ENCODE results near the gene CFAP73. TPM values are rescaled to one million over a fixed set of nuclear protein-coding genes. Genes with fewer than 3 reads are reported as not detected.
A peak's percentile ranks its signal among the peaks of the same experiment; 100 is the strongest.
"Not testable (repeated sequence)": the region's sequence is repeated elsewhere in the genome, so short reads cannot be mapped to it uniquely, and the experiment has no call there.

Gene CFAP73
- total RNA-seq, 1 experiment from 2014 or later: not detected

DNA sequence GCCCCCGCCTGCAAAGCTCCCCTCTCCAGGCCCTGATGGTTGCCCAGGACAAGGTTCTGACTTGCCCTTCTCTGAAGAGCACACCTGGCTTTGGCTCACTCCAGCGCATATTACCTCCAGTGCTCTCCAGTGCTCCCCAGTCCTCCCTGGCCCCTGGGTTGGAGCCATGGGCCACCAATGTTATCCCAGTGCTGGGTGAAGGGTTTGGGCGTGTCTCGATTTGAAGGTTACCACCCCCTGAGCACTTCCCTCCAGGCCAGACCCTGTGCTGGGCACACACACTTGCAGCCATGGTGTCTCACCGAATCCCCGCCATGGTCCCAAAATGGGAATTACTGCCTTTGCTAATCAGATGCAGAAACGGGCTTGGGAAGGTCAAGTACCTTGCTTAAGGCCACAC is 47.1 kb downstream of the CFAP73 start:
- in situ Hi-C loops (cut with HindIII; ENCODE audit: low pct_unique_long_range_greater_than_20kb, low sequenced_read_pairs): no loop called here
- no peak for DNase-seq (ENCODE audit: low read depth, low spot score)

DNA sequence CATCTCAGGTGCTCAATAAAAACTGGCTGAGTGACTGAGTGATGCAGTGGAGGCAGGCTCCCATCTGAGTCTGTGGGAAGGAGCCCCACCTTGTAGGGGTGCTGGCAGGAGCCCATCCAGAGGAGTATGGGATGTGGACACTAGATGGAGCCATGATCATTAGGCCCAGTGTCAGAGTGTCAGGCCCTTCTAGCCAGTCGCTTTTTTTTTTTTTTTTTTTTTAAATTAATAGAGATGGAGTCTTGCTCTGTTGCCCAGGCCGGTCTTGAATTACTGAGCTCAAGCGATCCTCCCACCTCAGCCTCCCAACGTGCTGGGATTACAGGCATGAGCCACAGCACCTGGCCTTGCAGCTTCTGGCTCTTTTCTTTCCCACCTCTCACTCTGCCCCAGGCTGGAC is 47.5 kb downstream of the CFAP73 start:
- in situ Hi-C loops (cut with HindIII; ENCODE audit: low pct_unique_long_range_greater_than_20kb, low sequenced_read_pairs): no loop called here
- peak; percentile 90 for DNase-seq (ENCODE audit: low read depth, low spot score)

DNA sequence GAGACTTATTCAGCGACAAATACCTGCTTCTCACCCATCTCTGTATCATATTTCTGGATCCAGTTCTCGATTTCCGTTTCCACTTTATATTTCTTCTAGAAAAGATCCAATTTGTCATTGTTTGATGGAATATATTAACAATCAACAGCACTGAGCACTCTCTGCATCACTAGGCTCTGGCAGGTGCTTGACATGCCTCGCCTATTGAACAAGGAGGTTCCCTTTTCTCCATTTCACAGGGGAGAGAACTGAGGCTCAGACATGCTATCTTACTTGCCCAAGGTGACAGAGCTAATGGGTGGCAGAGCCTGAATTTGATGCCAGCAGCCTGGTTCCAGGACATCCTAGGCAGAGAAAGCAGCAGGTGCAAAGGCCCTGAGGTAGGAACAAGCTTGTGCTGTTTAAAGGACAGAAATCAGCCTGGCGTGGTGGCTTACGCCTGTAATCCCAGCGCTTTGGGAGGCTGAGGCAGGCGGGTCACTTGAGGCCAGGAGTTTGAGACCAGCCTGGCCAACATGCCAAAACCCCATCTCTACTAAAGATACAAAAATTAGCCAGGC is 48.1 kb downstream of the CFAP73 start:
- no peak for DNase-seq (ENCODE audit: low read depth, low spot score)
- in situ Hi-C loops (cut with HindIII; ENCODE audit: low pct_unique_long_range_greater_than_20kb, low sequenced_read_pairs): no loop called here

DNA sequence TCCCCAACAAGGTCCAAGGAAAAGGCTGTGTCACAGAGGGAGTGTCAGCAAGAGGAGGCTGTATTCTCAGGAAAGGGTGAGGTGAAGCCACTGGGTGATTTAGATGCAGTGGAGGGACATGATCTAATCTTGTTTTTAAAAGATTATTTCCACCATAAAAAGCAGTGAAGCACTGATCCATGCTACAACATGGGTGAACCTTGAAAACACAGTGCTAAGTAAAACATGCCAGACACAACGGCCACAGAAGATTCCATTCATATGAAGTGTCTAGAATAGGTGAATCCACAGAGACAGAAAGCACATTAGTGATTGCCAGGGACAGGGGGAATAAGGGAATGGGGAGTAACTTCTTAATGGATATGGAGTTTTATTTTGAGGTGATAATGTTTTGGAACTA is 48.8 kb downstream of the CFAP73 start:
- DNase-seq (ENCODE audit: low read depth, low spot score): no peak
- in situ Hi-C loops (cut with HindIII; ENCODE audit: low pct_unique_long_range_greater_than_20kb, low sequenced_read_pairs): no loop called here

DNA sequence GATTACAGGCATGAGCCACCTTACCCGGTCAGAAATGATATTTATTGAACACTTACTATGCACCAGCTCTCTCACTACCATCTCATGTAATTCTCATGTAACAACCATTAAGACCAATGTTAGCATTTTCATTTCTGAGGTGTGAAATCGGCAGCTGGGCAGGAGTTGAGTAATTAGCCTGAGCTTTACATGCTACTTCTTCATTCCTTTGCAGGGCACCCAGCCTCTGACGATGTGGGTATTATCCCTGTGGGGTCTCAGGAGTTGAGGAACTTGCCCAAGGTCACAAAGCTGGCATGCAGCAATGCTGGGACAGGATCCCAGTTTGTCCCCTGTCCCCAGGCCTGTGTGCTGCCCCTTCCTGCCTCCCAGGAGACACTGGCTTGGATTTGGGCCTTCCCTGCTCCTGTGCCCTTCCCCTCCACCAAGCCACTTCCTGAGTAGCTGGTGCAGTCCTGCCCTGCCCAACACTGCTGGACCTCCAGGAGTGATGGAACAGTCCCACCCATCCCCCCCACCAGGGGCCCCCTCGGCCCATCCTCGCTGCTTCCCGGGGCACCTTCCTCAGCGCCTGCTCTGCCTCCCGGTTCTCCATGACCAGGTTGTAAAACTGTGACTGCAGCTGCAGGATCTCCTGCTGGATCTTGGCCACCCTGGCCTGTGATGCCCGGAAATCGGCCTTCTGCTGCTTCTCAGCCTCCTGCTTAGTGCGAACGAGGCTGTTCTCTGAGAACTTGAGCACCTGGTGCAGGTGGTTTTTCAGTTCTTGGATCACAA is 50.7 kb downstream of the CFAP73 start:
- in situ Hi-C loops (cut with HindIII; ENCODE audit: low pct_unique_long_range_greater_than_20kb, low sequenced_read_pairs): no loop called here
- no peak for DNase-seq (ENCODE audit: low read depth, low spot score)

DNA sequence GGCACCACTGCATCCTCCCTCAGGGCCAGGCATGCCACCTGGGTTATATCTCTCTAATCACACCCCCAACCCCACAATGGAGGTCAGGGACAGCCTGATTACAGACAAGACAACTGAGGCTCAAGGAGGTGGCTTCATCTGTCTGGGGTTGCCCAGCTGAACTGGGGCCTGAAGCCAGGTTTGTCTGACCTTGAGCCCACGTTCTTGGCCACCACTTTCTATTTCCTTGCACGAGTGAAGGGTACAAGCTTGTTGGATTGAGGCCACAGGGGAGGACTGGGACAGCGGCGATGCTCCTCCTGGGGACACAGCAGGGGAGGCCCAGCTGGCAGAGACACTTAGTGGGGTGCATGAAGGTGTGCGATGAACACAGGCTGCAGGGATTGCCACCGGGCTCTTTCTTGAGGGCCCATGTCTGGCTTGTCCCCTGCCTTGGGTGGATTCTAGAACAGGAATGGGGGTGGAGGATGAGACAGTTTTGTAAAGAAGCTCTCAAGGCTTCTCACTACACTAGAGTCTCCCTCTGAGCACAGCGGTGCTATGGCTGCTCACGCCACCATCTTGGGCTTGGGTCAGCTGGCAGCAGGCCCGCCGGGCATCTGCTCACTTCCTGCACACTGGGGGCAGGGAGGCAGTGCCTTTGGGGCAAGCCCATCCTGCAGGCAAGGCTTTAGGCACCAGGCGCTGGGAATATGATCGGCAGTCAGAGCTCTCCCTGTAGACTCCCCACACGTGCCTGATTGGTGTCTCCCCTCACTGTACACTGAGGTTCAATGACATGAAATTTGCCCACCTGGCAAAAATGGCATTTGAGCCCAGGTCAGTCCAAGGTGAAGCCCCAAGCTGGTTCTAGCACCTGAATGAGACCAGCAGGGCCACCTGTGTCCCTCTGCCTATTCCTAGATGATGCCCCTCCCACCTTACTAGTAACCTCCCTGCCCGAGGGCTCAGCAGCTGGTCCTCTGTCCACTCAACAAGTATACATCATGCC is 52.0 kb downstream of the CFAP73 start:
- in situ Hi-C loops (cut with HindIII; ENCODE audit: low pct_unique_long_range_greater_than_20kb, low sequenced_read_pairs): no loop called here
- DNase-seq (ENCODE audit: low read depth, low spot score): no peak

DNA sequence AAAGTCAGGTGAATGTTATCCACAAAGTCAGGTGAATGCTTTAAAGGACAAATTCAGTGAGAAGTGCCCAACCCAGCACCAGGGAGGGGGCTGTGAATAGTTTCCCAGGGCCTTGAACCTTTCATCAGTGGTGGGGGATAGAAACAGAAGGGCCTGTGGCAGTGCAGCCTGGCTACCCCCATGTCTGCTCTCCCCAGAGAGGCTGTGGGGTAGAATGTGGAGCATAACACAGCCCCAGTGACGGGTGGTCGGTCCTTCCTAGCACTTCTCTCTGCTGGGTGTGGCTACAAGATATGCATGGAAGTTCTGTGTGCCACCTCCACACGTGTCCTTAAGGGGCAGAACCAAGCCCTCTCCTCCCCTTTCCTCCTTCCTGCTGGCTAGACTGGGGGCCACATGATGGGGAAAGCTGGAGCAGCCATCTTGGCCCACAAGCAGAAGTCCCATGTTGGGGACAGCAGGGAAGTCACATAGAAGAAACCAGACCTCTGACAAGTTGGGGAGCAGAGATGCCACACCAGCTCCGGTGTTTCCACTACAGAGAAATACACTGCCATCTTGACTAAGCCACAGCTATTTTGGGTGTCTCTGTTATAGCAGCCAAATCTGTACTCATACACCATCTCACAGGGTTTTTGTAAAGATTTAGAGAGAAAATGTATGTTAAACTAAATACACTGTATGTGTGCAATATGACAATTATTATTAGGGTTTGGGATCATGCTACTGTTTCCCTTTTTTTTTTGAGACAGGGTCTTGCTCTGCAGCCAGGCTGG is 53.0 kb downstream of the CFAP73 start:
- no peak for DNase-seq (ENCODE audit: low read depth, low spot score)
- in situ Hi-C loops (cut with HindIII; ENCODE audit: low pct_unique_long_range_greater_than_20kb, low sequenced_read_pairs): no loop called here

DNA sequence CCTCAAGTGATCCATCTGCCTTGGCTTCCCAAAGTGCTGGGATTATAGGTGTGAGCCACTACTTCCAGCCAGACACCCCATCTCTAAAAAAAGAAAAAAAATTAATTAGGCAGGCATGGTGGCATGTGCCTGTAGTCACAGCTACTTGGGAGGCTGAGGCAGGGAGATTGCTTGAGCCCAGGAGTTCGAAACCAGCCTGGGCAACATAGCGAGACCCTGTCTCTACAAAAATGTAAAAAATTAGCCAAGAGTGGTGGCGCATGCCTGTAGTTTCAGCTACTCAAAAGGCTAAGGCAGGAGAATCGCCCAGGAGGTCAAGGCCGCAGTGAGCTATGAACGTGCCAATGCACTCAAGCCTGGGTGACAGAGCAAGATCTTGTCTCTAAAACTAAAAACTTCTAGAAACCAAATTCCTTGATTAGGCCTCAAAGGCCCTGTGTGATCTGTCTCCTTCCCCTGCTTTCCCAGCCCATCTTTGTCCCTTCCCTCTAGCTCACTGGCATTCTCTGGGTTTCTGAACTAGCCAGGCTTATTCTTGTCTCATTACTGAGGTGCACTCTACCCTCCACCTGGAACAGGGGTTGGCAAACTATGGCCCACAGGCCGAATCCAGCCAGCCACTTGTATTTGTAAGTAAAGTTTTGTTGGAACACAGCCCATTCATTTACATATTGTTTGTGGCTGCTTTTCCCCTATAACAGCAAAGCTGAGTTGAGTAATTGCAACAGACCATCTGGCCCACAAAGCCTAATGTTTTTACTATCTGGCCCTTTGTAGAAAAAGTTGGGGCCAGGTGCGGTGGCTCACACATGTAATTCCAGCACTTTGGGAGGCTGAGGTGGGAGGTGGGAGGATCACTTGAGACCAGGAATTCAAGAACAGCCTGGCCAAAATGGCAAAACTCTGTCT is 54.6 kb downstream of the CFAP73 start:
- no peak for DNase-seq (ENCODE audit: low read depth, low spot score)
- in situ Hi-C loops (cut with HindIII; ENCODE audit: low pct_unique_long_range_greater_than_20kb, low sequenced_read_pairs): no loop called here

DNA sequence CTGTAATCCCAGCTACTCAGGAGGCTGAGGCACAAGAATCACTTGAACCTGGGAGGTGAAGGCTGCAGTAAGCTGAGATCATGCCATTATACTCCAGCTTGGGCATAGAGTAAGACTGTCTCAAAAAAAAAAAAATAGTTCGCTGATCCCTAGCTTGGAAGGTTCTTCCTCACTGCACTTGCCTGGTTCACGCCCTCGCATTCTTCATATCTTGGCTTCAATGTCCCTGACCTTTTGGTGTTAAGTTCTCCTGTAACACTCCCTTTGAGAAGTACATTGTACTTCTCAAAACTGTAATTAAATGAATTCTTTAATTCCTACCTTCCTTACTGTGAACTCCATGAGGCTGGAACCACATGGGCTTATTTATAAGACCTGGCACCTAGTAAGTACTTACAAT is 55.3 kb downstream of the CFAP73 start:
- no peak for DNase-seq (ENCODE audit: low read depth, low spot score)
- in situ Hi-C loops (cut with HindIII; ENCODE audit: low pct_unique_long_range_greater_than_20kb, low sequenced_read_pairs): no loop called here

DNA sequence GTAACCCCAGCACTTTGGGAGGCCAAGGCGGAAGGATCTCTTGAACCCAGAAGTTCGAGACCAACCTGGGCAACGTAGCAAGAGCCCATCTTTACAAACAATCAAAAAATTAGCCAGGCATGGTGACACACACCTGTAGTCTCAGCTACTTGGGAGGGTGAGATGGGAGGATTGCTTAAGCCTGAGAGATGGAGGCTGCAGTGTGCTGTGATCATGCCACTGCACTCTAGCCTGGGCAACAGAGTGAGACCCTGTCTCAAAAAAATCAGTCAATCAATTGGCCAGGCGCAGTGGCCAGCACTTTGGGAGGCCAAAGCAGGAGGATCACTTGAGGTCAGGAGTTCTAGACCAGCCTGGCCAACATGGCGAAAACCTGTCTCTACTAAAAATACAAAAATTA is 57.3 kb downstream of the CFAP73 start:
- DNase-seq (ENCODE audit: low read depth, low spot score); in situ Hi-C loops (cut with HindIII; ENCODE audit: low pct_unique_long_range_greater_than_20kb, low sequenced_read_pairs): not testable (repeated sequence)

DNA sequence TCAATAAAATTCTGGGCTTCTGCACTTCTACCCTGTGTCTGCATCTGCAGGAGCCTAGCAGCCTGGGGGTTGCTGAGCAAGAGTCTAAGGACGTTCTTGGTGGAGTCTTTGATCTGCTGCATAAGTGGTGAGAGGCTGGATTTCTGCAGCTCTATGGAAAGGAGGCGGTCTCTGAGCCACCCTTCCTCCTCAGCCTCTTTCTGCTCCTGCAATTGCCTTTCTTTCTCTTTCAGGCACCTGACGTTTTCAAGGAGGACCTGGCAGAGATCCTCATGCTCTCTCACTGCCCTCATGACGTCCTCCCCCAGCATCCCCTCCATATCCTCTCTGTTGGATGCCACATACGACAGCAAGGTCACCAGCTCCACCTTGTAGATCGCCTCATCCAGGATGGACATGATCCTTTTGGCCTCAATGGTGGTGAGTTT is 58.1 kb downstream of the CFAP73 start:
- no peak for DNase-seq (ENCODE audit: low read depth, low spot score)
- in situ Hi-C loops (cut with HindIII; ENCODE audit: low pct_unique_long_range_greater_than_20kb, low sequenced_read_pairs): no loop called here

DNA sequence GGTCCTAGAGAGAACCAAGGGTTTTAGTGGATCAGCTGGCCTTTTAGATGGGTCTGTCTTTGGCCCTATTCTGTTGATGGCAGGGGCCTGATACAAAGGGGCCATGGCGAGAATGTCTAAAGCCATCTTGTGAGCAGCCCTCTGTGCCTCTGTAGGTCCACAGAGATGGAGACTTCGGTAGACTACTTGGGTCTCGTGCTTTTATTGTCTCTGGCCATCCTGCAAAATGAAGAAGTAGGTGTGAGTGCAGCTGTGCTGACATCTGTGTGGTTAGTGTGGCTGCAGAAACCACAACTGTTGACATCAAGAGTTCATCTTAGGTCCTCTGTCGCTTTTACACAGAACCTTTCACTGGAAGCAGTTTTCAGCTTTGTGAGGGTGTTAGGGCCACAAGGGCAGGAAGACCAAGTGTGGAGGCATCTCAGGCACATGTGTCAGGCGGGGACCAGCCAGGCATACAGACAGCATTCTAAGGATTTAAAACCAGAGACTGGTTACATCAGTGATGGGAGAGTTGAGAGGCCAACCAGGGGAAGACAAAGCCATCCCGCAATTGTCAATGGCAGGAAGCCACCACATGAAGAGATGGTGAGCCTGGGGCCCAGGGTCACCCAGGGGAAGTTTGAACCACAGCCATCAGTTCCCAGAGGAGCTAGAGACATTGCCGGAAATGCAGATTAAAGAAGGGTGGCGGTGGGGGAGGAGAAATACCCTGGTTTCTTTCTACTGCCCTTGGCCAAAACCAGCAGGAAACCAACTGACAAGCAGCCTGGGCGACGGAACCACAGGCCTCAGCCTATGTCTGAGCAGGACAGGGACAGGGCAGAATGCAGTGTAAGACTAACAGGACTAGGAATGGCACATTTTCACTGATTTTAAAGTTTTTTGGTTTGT is 58.8 kb downstream of the CFAP73 start:
- in situ Hi-C loops (cut with HindIII; ENCODE audit: low pct_unique_long_range_greater_than_20kb, low sequenced_read_pairs): no loop called here
- no peak for DNase-seq (ENCODE audit: low read depth, low spot score)
